ENCODE data around the gene KLHL3.

KLHL3 gene

DNA sequence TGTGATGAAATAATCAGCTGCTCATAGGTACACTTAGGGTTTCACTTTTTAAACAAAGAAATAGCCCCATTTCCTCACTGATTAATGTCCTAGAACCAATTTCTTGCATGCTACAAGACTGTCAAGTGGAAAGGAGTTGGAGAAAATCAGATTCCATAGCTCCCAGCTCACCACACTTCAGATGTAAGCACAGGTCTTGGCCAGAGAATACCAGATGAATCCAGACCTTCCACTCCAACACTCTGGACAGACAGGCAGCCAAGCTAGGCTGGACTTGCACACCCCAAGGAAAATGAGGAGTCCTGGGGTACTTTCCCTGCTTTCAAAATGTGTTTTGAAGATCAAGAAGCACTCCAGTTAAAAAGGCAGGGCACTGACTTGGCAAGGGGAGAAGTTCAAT lies 68.5 kb downstream of the KLHL3 start:
- H3F3A ChIP-seq (ENCODE audit: control insufficient read depth, insufficient read depth): no peaks in the 10 kb centered on the region
- H4K20me1 ChIP-seq (ENCODE audit: control insufficient read depth, insufficient read depth, low read depth, low read length): no peaks in the 10 kb centered on the region
- TF ChIP-seq, protein P1, sequence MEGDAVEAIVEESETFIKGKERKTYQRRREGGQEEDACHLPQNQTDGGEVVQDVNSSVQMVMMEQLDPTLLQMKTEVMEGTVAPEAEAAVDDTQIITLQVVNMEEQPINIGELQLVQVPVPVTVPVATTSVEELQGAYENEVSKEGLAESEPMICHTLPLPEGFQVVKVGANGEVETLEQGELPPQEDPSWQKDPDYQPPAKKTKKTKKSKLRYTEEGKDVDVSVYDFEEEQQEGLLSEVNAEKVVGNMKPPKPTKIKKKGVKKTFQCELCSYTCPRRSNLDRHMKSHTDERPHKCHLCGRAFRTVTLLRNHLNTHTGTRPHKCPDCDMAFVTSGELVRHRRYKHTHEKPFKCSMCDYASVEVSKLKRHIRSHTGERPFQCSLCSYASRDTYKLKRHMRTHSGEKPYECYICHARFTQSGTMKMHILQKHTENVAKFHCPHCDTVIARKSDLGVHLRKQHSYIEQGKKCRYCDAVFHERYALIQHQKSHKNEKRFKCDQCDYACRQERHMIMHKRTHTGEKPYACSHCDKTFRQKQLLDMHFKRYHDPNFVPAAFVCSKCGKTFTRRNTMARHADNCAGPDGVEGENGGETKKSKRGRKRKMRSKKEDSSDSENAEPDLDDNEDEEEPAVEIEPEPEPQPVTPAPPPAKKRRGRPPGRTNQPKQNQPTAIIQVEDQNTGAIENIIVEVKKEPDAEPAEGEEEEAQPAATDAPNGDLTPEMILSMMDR (IDR thresholded peaks at IDR 0.05; ENCODE audit: low read depth, low read length, poor library complexity, severe bottlenecking): no peak
- no peak for TF ChIP-seq EZH2phosphoT487 (IDR thresholded peaks at IDR 0.05; ENCODE audit: borderline replicate concordance, low read length)
- no peaks in the 10 kb centered on the region for H3K36me3 ChIP-seq (ENCODE audit: control insufficient read depth, low read length)
- no peak overlapping the region for H3K27ac ChIP-seq (ENCODE audit: low read depth, low read length)
- no peaks in the 10 kb centered on the region for H3K9me3 ChIP-seq (ENCODE audit: control insufficient read depth, insufficient read depth, low read length)
- H3K27me3 ChIP-seq (ENCODE audit: control insufficient read depth, low read length): no peaks in the 10 kb centered on the region
- H3K4me1 ChIP-seq (ENCODE audit: control insufficient read depth, low read length): no peaks in the 10 kb centered on the region
- no peak overlapping the region for H3K4me3 ChIP-seq (ENCODE audit: low read length)
- no peaks in the 10 kb centered on the region for H3K79me2 ChIP-seq (ENCODE audit: control insufficient read depth, low read length)
- H3K4me2 ChIP-seq (ENCODE audit: low read length): no peak overlapping the region
- no peaks in the 10 kb centered on the region for H3K9me2 ChIP-seq (replicated peaks; ENCODE audit: control insufficient read depth, low read length)

DNA sequence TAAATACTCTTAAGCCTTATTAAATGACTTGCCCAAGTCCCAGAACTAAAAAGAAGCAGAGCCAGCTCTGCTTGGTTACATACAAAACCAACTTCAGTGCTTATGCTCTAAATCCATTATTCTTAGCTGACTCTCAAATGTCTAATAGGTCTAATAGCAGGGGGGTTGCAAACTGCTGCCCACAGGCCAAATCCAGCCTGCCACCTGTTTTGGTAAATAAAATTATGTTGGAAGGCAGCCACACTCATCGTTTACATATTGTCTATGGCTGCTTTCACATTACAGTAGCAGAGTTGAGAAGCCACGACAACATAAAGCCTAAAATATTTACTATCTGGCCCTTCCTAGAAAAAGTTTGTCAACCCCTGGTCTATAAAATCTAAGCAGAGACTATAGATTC lies 69.0 kb downstream of the KLHL3 start:
- TF ChIP-seq EZH2phosphoT487 (IDR thresholded peaks at IDR 0.05; ENCODE audit: borderline replicate concordance, low read length): no peak
- TF ChIP-seq, protein P1 (IDR thresholded peaks at IDR 0.05; ENCODE audit: low read depth, low read length, poor library complexity, severe bottlenecking): no peak
- H3K27ac ChIP-seq (ENCODE audit: low read depth, low read length): no peak overlapping the region
- no peaks in the 10 kb centered on the region for H3K36me3 ChIP-seq (ENCODE audit: control insufficient read depth, low read length)
- no peaks in the 10 kb centered on the region for H3K9me3 ChIP-seq (ENCODE audit: control insufficient read depth, insufficient read depth, low read length)
- no peaks in the 10 kb centered on the region for H3K9me2 ChIP-seq (replicated peaks; ENCODE audit: control insufficient read depth, low read length)
- H3K4me1 ChIP-seq (ENCODE audit: control insufficient read depth, low read length): no peaks in the 10 kb centered on the region
- no peak overlapping the region for H3K4me3 ChIP-seq (ENCODE audit: low read length)
- no peaks in the 10 kb centered on the region for H4K20me1 ChIP-seq (ENCODE audit: control insufficient read depth, insufficient read depth, low read depth, low read length)
- no peak overlapping the region for H3K4me2 ChIP-seq (ENCODE audit: low read length)
- H3K27me3 ChIP-seq (ENCODE audit: control insufficient read depth, low read length): no peaks in the 10 kb centered on the region
- no peaks in the 10 kb centered on the region for H3F3A ChIP-seq (ENCODE audit: control insufficient read depth, insufficient read depth)
- no peaks in the 10 kb centered on the region for H3K79me2 ChIP-seq (ENCODE audit: control insufficient read depth, low read length)

DNA sequence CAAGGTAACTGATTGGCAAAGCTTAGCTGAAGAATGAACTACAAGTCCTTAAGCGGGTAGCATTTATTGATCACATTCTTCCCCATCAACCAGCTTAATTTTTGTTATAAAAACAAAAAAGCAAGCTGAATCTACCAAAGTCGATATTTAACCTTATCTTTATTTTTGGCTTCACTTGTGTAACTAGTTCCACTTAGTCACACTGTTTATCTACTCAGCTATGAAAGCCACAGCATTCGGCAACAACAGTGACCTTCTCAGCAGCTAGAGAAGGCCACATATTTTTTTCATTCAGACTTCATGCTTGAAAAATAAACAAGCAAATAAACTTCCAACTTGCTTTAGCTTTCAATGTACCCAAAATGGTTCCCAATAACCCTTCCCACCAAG lies 69.4 kb downstream of the KLHL3 start:
- Histone ChIP-seq H3F3A (ENCODE audit: control insufficient read depth, insufficient read depth) (no peaks in the 10 kb centered on the region), H3K27me3 (ENCODE audit: control insufficient read depth, low read length) (no peaks in the 10 kb centered on the region), H3K4me3 (ENCODE audit: low read length) (no peak overlapping the region), H3K79me2 (ENCODE audit: control insufficient read depth, low read length) (no peaks in the 10 kb centered on the region), H3K9me2 (replicated peaks; ENCODE audit: control insufficient read depth, low read length) (no peaks in the 10 kb centered on the region), H3K27ac (ENCODE audit: low read depth, low read length) (no peak overlapping the region), H3K36me3 (ENCODE audit: control insufficient read depth, low read length) (no peaks in the 10 kb centered on the region), H3K4me2 (ENCODE audit: low read length) (no peak overlapping the region), H4K20me1 (ENCODE audit: control insufficient read depth, insufficient read depth, low read depth, low read length) (no peaks in the 10 kb centered on the region), H3K4me1 (ENCODE audit: control insufficient read depth, low read length) (no peaks in the 10 kb centered on the region), H3K9me3 (ENCODE audit: control insufficient read depth, insufficient read depth, low read length) (no peaks in the 10 kb centered on the region)
- TF ChIP-seq, protein P1 (IDR thresholded peaks at IDR 0.05; ENCODE audit: low read depth, low read length, poor library complexity, severe bottlenecking): no peak
- no peak for TF ChIP-seq EZH2phosphoT487 (IDR thresholded peaks at IDR 0.05; ENCODE audit: borderline replicate concordance, low read length)
